Small intestine (tissue), 7 donors: ENCODE measurements around the gene HOXA10. TPM values are rescaled to one million over a fixed set of nuclear protein-coding genes. Genes with fewer than 3 reads are reported as not detected.
A peak's percentile ranks its signal among the peaks of the same experiment; 100 is the strongest.

Experiments
- DNase-seq, 2 donors: peaks; one replicate each; pipeline versions ENCODE4 v3.0.0 to v3.0.0-alpha.2; 2013
- FAIRE-seq: peaks from 2 replicates; lab custom pipeline; 2012; peaks lifted over from hg19 to GRCh38; lab: Jason Lieb, UNC
- H3K27ac ChIP-seq, 3 donors: one replicate each; pipeline ENCODE4 v1.5.1; 2013; ENCODE audit warnings: low read length in 2 of 3, mild to moderate bottlenecking in 2 of 3, control low read depth in 1 of 3, inconsistent platforms in 1 of 3, low read depth in 1 of 3, moderate library complexity in 1 of 3
- H3K27me3 ChIP-seq, 3 donors: one replicate each; pipeline ENCODE4 v1.6.1; 2013; ENCODE audit warnings: low read length in 3 of 3, inconsistent platforms in 1 of 3; ENCODE audit not compliant: control insufficient read depth in 3 of 3, insufficient read depth in 3 of 3
- H3K36me3 ChIP-seq, 3 donors: one replicate each; pipeline ENCODE4 v1.6.1; 2013; ENCODE audit warnings: low read length in 3 of 3, inconsistent platforms in 1 of 3, low read depth in 1 of 3, mild to moderate bottlenecking in 1 of 3, moderate library complexity in 1 of 3; ENCODE audit not compliant: control insufficient read depth in 3 of 3, insufficient read depth in 2 of 3
- H3K4me1 ChIP-seq, 3 donors: one replicate each; pipeline ENCODE4 v1.6.1; 2013; ENCODE audit warnings: low read length in 2 of 3, inconsistent platforms in 1 of 3, low read depth in 1 of 3, mild to moderate bottlenecking in 1 of 3, moderate library complexity in 1 of 3; ENCODE audit not compliant: control insufficient read depth in 3 of 3, insufficient read depth in 2 of 3
- H3K4me3 ChIP-seq, 3 donors: one replicate each; pipeline ENCODE4 v1.5.1; 2013; ENCODE audit warnings: low read length in 3 of 3, control low read depth in 1 of 3, inconsistent platforms in 1 of 3, low read depth in 1 of 3, mild to moderate bottlenecking in 1 of 3, moderate library complexity in 1 of 3
- H3K9me3 ChIP-seq, 2 donors: one replicate each; pipeline ENCODE4 v1.6.1; 2013; ENCODE audit warnings: low read depth in 1 of 2, low read length in 1 of 2; ENCODE audit not compliant: control insufficient read depth in 2 of 2, insufficient read depth in 1 of 2
- WGBS, 3 donors: extraction: QIAGEN DNeasy Blood & Tissue Kit; methylation state at CpG; one replicate each; pipeline ENCODE4 v1.1.7; 2013; 5-methylcytosine and 5-hydroxymethylcytosine counted together
- polyA plus RNA-seq, 4 donors: library from polyadenylated mRNA; stranded (reverse) in 3 of 4; unstranded in 1 of 4; fragments of 200-250 nt in 3 of 4; fragments of 120-200 nt in 1 of 4; gene quantifications; one replicate each; pipeline versions ENCODE4 v1.2.1 to v1.2.3, GENCODE V29; 2013
- donor health status: healthy with polysubstance abuse.
- donor health status: control.
- donor health status: control.
- donor health status: Bipolar disorder and iron deficiency.
- donor health status: healthy.

HOXA10 gene
- polyA plus RNA-seq, 4 donors, result 0.06 to 19.8 TPM; not detected in 2

DNA sequence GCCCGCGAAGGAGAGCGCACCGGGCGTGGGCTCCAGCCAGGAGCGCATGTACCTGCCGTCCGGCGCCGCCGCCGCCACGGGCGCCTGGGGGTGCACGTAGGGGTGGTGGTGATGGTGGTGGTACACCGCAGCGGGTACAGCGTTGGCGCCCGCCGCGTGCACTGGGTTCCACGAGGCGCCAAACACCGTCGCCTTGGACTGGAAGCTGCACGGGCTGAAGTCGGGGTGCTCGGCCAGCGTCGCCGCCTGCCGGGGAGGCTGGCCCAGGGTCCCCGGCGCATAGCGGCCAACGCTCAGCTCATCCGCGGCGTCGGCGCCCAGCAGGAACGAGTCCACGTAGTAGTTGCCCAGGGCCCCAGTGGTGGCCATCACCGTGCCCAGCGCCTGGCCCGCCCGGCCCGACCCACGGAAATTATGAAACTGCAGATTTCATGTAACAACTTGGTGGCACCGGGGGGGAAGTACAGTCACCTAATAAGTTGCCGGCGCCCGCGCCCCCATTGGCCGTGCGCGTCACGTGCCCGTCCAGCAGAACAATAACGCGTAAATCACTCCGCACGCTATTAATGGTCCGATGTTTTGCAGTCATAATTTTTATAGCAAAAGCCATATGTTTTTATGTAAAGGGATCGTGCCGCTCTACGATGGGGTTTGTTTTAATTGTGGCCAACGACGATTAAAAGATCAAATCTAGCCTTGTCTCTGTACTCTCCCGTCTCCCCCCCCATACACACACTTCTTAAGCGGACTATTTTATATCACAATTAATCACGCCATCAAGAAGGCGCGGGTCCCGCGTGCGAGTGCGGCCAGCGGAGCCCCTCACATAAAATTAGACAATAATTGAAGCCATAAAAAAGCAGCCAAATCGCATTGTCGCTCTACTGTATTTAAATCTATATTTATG lies 8.8 kb downstream of the HOXA10 start, which contains the start of gene HOXA9:
TSS of gene HOXA9 (minus strand) at position 449 of the 907 bp plus-strand sequence. CDS start at position 369, 80 bp downstream.
- peak in 1 of 2 donors; percentile 82 for DNase-seq
- Histone ChIP-seq H3K36me3 (peaks cover 0 to 12% (median 0%) of the 10 kb centered on the region in 3 donors), H3K4me1 (peaks cover 0 to 7% (median 0%) of the 10 kb centered on the region in 3 donors), H3K27ac (peak within 1 kb of the TSS in 1 of 3 donors; percentile 54), H3K4me3 (peak within 1 kb of the TSS in 2 of 3 donors; percentile 40 to 68), H3K9me3 (peaks cover 0 to 19% of the 10 kb centered on the region in 2 donors), H3K27me3 (peaks cover 12 to 99% (median 73%) of the 10 kb centered on the region in 3 donors)
- FAIRE-seq, result no peak
- 6 to 14% (median 11%) methylated on average over 71 to 82 of the region's 82 CpGs for WGBS, 3 donors

DNA sequence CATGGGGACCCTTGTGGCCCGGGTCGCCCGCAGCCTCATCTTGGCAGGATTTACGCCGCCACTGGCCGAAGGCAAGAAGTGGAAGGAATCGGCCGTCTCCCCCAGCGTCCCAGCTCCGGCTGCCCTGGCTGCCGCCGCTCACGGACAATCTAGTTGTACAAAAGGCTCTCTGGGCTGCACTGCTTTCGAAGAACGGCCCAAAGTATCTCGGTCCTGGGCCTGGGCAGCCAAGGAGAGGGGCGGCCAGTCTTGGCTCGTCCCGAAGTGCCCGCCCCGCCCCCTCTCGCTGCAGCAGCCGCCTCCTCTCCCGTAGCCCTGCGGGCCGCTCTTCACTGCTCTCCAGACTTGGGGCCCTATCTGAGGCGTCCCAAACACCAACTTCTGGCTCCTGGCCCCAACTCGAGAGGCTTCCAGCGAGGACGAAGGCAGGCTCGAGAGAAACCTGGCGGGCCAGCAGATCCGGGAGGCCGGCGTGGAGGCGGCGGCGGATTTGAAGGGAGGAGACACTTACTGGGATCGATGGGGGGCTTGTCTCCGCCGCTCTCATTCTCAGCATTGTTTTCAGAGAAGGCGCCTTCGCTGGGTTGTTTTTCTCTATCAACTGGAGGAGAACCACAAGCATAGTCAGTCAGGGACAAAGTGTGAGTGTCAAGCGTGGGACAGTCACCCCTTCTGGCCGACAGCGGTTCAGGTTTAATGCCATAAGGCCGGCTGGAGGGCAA lies 9.6 kb downstream of the HOXA10 start:
- H3K27ac ChIP-seq, result peak overlapping the region in 1 of 3 donors; percentile 33
- no peak for DNase-seq
- peaks cover 12 to 99% (median 72%) of the 10 kb centered on the region in 3 donors for H3K27me3 ChIP-seq
- peaks cover 0 to 11% (median 0%) of the 10 kb centered on the region in 3 donors for H3K4me1 ChIP-seq
- 6 to 13% (median 7%) methylated on average over 47 of the region's 47 CpGs for WGBS, 3 donors
- peak overlapping the region in 2 of 3 donors; percentile 40 to 68 for H3K4me3 ChIP-seq
- H3K9me3 ChIP-seq, result peaks cover 0 to 19% of the 10 kb centered on the region in 2 donors
- FAIRE-seq, result no peak
- peaks cover 0 to 12% (median 0%) of the 10 kb centered on the region in 3 donors for H3K36me3 ChIP-seq

DNA sequence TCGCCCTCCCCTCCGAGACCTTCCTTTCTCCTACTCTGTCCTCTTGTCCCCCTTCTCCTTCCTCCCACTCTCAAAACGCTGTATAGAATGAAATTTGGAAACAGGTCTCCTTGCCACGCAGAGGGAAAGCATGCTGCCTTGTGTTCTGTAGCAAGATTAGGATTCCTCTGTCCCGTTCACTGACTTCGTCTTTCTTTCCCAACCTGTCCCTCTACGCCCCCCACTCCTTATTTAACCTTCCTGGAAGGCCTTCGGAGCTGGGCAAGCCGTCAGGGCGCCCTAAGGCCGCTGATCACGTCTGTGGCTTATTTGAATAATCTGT lies 10.1 kb downstream of the HOXA10 start:
- peaks cover 0 to 11% (median 0%) of the 10 kb centered on the region in 3 donors for H3K4me1 ChIP-seq
- H3K4me3 ChIP-seq, result peak overlapping the region in 2 of 3 donors; percentile 40 to 68
- FAIRE-seq, result no peak
- DNase-seq, result no peak
- WGBS, 3 donors, result 13 to 33% (median 24%) methylated on average over 12 of the region's 12 CpGs
- peaks cover 0 to 17% of the 10 kb centered on the region in 2 donors for H3K9me3 ChIP-seq
- peaks cover 10 to 99% (median 73%) of the 10 kb centered on the region in 3 donors for H3K27me3 ChIP-seq
- peak overlapping the region in 1 of 3 donors; percentile 33 for H3K27ac ChIP-seq
- H3K36me3 ChIP-seq, result peaks cover 0 to 9% (median 0%) of the 10 kb centered on the region in 3 donors

DNA sequence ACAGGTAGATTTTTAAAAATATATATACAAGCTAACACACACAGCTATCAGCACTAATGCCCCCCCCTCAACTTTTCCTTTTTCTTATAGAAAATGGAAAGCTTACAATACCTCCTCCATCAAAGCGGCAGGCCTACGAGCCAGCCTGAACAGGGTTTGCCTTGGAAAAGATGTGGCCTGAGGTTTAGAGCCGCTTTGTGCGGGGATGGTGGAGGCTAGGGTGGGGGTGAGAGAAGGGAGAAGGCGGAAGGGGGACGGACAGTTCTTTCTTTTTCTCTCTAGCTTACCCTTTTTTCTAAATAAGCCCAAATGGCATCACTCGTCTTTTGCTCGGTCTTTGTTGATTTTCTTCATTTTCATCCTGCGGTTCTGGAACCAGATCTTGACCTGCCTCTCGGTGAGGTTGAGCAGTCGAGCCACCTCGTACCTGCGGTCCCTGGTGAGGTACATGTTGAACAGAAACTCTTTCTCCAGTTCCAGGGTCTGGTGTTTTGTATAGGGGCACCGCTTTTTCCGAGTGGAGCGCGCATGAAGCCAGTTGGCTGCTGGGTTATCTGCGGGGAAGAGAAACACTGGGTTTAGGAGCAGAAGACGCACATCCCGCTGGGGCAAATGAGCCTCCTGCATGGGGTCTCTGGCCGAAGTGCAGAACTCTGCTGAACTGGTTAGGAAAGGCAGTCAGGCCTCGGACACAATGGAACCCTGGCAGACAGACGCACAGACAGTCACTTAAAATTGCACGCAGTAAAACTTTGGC lies 10.7 kb downstream of the HOXA10 start:
- H3K27me3 ChIP-seq, result peaks cover 7 to 99% (median 73%) of the 10 kb centered on the region in 3 donors
- FAIRE-seq, result no peak
- H3K4me1 ChIP-seq, result peaks cover 0 to 11% (median 0%) of the 10 kb centered on the region in 3 donors
- H3K36me3 ChIP-seq, result peaks cover 0 to 9% (median 0%) of the 10 kb centered on the region in 3 donors
- peaks cover 0 to 16% of the 10 kb centered on the region in 2 donors for H3K9me3 ChIP-seq
- H3K27ac ChIP-seq, result peak overlapping the region in 1 of 3 donors; percentile 6
- no peak for DNase-seq
- peak overlapping the region in 1 of 3 donors; percentile 40 for H3K4me3 ChIP-seq
- WGBS, 3 donors, result 20 to 50% (median 35%) methylated on average over 24 of the region's 24 CpGs

DNA sequence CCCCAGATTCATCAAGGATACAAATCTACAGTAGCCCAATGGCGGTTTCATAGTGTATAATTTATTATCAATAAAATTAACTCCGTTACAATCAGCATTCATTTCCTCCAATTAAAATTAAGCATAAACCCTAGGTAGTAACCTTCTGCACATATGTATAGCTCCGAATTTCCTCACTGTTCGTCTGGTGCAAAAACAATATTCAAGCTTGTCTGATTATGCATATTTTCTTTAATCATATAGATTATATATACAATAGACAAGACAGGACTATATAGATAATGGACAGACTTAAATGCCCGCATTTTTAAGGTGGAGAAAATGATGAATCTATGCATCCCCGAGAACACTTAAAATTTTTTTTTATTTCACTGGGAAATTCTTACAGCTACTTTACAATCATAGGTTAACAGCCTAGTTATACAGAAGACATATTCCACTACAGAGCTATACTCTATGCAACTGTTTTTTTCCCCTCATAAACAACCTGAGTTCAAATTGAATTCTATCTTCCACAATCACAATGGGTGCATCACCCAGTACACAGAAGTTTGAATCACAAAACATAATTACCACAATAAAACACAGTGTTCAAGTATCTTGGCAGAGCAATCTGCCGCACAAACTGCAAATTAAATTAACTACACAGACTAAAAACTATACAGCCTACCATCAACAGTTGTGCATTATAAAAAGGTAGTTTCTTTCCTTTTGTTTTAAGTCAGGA lies 11.4 kb downstream of the HOXA10 start:
- H3K27ac ChIP-seq, result peak overlapping the region in 1 of 3 donors; percentile 6
- peaks cover 0 to 11% (median 0%) of the 10 kb centered on the region in 3 donors for H3K4me1 ChIP-seq
- peaks cover 10 to 99% (median 73%) of the 10 kb centered on the region in 3 donors for H3K27me3 ChIP-seq
- H3K36me3 ChIP-seq, result peaks cover 0 to 7% (median 0%) of the 10 kb centered on the region in 3 donors
- H3K9me3 ChIP-seq, result peaks cover 0 to 17% of the 10 kb centered on the region in 2 donors
- 34 to 66% (median 50%) methylated on average over 7 of the region's 7 CpGs for WGBS, 3 donors
- no peak overlapping the region for H3K4me3 ChIP-seq
- DNase-seq (no peak), FAIRE-seq (no peak)

DNA sequence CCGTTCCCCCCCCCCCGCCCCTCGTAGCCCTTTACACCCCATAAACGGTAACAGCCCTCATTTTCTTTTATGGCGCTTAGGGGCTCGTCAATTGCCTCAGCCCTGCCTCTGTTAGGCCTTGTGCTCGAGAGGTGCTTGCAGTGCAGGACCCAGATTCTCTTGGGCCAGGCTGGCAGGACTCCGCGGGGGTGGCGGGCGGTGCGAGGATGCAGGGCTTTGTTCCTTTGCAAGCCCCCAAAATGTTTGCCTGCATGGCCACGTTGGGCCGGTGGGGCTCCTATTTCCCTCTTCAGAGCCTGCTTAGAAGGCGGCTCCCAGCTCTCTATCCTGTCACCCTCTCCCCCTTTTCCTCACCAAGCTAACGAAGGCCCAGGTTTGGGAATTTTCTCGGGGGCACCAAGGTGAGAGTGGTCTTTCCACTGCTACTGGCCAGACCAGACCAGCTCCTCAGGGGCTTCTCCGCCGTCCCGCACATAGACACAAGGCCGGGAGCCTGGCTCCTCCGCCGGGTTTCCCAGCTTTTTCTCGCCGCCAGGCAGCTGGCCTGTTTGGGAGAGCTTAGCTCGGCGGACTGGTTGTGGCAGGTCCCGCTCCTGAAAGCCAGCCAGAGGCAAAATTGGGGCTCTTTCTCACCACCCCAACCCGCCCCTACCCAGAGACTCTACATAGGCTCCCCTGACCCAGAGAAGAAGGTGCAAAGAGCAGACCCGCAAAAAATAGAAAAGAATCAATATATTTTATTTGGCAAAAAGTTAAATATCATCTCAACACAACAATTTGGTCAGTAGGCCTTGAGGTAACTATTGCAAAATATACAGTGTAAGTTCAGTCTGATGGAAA lies 12.2 kb downstream of the HOXA10 start:
- H3K9me3 ChIP-seq, result peaks cover 0 to 13% of the 10 kb centered on the region in 2 donors
- peak in 1 of 2 donors; percentile 72 for DNase-seq
- H3K27ac ChIP-seq, result peak overlapping the region in 1 of 3 donors; percentile 13
- H3K4me3 ChIP-seq, result peak overlapping the region in 1 of 3 donors; percentile 3
- peaks cover 0 to 11% (median 0%) of the 10 kb centered on the region in 3 donors for H3K4me1 ChIP-seq
- FAIRE-seq, result no peak
- H3K27me3 ChIP-seq, result peaks cover 10 to 99% (median 76%) of the 10 kb centered on the region in 3 donors
- 18 to 32% (median 31%) methylated on average over 30 of the region's 30 CpGs for WGBS, 3 donors
- peaks cover 0 to 7% (median 0%) of the 10 kb centered on the region in 3 donors for H3K36me3 ChIP-seq
